Islet precursor cell (in vitro differentiated cells): ENCODE measurements around the gene LHFPL2.

Experiments
- DNase-seq: peaks from one replicate; pipeline ENCODE4 v3.0.0-alpha.2; 2018

The LHFPL2 gene

DNA sequence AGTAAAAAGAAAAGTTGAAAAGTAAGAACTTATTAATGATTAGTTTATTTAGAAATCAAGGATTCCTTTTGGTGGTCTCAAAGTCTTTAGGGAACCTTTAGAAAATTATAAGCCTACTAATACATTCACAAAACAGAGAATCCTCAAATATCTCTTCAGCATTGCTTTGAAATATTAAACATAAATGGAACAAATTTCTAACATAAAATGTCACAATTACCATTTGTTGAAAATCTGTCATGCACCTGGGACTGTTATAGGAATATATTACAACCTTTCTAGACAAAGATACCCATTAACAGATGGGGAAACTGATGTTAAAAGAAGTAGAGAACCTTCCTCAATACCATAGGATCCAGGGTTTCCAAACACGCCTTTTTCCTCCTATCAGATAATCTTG, 83.2 kb downstream of the LHFPL2 start:
- no peak for DNase-seq

DNA sequence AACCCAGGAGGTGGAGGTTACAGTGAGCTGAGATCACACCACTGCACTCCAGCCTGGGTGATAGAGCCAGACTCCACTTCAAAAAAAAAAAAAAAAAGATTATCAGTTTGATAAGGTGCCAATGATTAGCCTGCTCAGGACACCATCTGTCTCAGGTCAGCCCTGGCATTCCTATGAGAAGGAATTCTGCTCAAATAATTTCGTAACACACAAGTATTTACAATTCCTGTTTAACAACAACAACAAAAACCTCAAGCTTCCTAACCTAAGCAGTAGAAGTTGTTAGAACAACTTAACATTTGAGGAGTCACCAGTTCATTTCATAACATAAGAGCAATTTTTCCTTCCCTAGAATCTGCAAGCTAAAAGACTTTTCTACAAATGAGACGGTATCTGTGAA, 85.0 kb downstream of the LHFPL2 start:
- no peak for DNase-seq

DNA sequence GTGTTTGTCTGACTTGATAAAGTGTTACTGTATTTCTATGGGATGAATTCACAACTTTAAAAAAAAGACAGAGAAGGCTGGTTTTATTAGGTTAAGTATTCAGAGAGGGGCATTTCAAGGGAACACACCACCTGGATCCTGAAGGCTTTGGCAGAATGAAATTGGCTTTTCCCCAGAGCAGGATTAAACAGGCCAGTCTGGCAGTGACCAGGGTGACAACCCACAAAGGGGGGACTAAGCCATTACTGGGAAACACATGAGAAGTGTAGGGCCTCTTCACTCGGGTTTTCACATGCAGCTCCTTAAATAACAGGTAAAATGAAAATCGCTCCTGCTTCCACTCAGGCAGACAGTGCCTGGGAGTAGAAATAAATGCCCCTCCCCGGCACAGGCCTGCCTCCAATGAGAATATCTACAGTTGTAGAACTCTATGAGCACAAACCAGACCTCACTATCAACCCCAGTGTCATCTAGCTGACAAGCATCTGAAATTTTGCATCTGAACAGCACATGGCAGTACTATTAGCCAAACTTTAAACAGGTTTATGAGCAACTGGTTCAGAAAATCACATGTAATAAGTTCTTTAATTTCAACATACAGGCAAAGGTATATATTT, 85.8 kb downstream of the LHFPL2 start:
- no peak for DNase-seq

DNA sequence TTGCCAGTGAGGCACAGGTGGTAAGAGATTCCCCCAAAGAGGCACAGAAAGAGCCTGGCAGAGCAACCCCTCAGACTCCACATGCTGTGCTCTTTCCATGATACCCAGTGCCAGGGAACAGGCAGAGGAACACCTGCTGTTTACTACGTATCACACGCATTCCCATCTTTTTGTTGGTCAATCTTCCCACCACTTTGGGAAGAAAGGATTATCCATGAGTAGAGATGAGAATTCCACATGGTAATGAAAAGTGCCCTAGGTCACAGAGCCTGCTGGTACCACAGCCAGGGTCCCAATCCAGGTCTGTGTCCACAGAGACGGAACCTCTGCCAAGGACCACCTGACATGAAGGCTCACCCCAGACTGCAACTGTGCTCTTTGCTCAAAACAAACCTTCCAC, 86.6 kb downstream of the LHFPL2 start:
- peak; percentile 7 for DNase-seq

DNA sequence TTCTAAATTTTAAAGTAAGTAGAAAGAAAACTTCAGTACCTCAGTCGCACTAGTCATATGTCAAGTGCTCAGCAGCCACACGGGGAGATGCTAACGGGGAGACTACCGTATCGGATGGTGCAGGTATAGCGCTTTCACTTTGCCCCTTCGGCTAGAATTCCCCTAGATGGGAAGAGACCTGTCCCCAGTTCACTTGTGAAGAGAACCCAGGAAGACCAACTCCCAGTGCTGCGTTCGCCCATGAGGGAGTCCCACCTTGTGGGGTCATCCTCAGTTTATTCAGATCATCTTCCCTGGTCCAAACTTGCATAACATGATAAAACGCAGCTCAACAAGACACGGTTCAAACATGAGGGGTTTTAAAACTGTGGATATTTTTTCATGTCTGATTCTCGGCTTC, 87.3 kb downstream of the LHFPL2 start:
- DNase-seq = peak; percentile 22

DNA sequence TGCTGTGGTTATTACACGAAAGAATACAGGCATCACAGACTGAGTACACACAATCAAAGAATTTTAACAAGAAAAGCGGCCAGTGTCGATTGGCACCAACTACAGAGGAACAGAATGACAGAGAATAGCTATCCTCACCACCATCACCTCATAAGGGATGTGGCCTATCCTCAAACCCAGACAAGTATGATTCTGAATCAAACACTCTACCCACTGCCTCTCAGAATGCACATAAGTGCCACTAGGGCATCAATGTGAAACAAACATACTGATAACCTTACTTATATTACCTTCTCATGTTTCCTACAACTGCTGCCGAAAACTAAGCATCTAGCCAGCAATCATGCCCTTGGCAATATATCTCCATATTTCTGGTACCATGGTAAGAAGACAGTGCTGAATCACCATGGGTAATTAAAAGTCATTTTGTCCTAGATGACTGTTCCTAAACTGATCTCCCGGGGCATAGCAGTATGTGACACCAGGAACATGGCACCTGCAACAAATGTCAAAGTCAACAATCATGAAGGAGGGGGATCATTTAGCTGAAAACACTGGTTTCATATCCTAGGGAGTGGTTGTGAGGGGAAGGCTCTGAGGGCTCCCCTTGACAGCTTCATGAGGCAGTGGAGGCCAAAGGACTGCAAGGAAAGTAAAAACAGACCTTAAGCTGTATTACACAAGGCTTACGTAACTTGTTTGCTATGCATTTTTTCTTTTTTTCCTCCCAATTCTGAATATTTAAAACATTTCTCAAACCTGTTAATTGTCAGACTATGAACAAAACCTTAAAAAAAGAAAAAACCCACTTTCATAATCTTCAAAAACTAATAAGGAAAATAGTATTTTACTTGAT, 88.3 kb downstream of the LHFPL2 start:
- peak; percentile 19 for DNase-seq

DNA sequence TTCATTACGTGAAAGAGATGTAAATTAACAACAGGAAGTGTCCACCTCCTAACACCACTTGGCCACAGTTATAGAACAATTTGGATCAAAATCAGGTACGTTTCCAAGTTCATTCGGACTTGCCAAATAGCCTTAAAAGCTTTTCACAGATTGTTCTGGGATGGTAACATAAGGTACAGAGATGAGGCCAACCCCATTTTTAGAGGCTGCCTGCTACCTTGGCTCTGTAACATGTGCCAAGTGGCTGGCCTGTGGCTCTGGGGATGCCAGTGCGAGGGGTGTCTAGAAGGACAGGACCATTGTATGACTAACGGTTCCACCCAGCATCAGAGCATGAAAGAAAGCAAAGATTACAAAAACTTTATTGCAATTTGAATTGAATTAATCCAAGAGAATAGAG, 91.0 kb downstream of the LHFPL2 start:
- peak; percentile 12 for DNase-seq

DNA sequence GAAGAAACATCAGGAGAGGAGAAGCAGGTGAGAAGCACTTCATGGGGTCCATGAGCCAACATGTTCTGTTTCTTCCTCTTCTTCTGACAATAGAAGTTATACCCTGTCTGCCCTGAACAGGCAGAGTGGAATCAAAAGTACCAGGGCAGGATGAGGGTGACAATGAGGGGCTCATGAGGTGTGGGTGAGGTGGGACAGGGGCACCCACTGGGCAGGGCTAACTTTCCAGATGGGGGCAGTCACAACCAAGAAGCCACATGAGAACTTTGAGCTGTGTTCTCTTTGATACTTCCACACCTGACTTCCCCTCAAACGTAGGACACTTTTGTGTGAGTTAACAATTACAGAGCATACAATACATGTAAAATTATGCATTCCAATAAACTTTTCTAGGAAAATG, 92.7 kb downstream of the LHFPL2 start:
- DNase-seq = no peak

DNA sequence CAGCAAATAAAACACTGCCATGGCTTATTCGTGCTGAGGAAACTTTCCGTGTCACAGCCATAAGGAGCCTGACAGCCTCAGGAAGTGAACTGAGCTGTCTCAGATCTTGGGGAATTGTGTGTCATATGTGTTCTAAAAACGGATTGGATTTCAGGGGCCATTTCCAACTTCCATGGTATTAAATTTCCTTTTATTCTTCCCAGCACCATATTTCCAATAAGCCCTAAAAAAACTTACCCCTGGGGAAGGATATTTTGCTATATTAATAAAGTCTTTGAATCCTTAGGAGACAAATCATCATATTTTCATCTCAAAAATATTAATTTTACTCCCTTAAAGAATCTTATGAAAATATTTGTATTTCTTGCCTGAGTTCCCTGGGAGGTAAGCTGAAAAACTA, 93.9 kb downstream of the LHFPL2 start:
- DNase-seq = no peak

DNA sequence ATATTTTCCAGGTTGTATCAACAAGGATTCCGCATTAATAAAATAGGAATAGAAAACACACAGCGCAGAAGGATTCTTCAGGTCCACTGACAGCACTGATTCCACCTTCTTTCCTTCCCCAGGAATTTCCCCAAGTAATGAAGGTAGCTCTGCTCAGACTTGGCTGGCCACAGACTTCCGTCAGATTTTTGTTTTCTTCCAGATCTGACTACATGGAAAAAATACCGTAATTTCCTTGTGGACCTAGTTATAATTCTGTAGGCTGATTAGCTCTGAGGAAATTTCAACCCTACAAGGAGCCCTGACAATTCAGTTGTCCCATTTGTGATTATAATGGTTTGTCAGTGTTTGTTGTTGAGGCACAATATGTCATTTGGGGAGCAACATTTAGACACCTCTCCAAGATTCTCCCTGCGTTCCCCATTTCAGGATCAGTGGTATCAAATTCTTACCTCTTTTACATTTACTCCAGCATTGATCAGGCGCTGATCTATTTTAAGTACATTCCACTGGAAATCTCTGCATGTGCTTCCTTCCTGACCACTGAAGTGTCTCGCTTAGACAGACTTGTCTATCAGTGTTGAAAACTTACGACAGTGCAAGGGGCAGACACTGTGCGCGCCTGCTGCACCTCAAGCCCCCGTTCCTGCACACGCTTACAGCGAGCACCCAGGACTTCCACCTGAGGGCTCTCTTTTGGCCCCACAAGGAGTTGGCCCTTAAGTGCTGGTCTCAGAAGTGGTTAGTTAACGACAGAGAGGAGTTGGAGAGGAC, 94.8 kb downstream of the LHFPL2 start:
- no peak for DNase-seq

DNA sequence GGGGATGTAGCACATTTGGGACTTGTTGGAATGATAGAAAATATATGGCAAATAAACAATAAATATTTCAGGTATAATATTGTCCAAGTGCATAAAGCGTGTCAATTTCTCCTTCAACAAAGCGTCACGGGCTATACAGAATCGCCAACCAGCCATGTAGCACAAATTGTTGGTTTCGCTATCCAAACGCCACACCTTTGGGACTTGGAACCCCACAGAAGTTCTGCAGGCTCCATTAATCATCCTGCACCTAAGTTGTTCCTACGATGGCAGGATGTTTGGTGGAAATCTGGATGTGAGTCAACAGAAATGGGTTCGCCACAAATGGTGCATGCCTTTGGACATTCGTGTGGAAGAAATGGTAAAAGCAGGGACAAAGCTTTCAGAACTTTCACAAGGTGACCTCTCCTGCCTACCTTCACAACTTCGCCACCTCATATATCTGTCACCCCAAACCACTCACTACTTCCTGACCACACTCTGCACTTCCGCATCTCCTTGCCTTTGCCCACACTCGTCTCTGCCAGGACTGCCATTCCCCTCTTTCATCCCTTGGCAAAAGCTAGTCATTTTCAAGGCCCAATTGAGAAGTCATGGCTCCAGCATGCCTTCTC, 95.7 kb downstream of the LHFPL2 start:
- no peak for DNase-seq

DNA sequence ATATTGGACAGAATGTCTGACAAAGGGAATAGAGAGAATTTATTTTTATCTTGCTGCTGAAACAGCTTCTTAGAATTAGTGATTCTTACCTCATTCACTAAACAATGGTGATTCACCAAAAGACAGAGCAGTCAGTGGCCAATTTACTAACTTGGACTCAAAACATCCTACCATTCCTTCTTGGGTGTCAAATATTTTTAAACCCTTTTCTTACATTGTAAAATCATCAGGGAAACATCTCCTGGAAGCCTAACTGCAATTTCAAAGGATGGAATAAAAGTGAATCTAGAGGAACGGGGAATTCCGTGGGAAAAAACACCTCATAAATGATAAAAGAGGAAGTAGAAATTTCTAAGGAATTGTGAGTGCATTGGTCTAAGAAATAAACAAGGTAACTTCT, 97.7 kb downstream of the LHFPL2 start:
- no peak for DNase-seq

DNA sequence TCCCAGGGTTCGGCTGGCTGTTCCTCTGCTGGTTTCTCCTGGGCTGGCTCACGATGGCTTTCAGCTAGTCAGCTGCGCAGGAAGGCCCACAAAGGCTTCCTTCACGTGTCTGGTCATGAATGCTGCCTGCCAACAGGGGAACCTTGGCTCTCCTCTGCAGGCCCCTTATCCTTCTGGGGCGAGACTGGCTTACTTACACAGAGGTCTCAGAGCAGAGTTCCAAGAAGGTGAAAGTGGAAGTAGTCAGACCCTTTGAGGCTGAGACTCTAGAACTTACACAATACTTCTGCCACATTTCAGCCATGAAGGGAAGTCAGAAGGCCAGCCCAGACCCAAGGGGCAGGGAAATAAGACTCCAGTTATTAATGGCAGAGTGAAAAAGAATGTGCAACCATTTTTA, 99.5 kb downstream of the LHFPL2 start:
- peak; percentile 29 for DNase-seq

DNA sequence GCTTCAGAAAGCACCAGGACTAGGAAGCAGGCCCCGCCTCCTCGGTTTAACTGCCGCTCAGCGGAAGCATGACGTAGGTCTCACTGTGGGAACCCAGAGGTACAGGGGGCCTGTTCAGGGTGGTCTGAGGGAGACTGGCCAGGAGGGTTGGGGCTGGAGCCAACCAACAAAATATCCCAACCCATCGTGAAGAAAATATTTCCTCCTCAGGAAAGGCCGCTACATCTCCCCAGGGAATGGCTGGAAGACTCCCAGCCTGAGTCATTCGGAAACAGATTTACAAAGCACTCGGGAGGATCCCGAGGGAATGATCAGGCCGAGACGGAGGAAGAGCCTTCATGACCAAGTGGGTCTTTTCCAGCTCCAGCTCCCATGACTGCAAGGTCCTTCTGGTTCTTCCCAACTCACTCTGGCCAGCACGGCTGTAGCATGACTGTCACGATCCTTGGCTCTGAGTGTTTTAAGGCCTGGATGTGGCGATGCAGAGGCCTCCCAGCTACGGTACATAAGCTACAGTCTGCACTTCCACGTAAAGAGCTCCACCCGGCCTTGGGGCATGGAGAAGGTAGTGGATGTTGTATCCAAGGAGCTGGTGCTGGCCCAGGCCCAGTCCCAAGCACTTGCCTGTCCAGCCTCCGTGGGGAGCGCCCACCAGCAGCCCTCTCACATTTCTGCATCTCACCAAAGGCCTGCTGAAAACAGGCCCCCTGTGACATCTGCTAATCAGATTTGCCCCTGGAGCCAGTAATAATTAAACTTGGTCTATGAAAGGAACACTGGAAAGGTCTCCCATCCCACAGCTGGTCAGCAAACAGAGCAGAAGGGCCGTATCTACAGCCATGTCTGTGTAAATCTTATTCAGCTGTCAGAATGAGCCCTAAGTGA, 100.6 kb downstream of the LHFPL2 start:
- DNase-seq = peak; percentile 49

DNA sequence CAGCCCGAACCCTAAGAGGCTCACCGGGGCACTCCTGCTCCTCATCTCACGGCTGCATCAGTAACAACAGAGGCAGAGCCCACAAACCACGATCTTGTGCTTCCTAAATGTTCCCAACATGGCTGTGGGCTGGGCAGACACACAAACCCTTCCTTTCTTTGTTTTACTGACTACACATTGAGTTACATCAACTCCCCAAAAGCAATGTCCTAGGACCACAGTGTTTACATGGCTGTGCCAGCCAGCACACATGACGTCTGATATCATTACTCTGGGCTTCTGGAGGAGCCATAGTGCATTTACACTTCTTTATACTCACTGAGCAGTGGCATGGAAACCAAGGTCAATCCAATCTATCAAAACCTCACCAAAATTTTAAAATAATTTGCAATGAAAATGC, 101.4 kb downstream of the LHFPL2 start:
- peak; percentile 17 for DNase-seq

DNA sequence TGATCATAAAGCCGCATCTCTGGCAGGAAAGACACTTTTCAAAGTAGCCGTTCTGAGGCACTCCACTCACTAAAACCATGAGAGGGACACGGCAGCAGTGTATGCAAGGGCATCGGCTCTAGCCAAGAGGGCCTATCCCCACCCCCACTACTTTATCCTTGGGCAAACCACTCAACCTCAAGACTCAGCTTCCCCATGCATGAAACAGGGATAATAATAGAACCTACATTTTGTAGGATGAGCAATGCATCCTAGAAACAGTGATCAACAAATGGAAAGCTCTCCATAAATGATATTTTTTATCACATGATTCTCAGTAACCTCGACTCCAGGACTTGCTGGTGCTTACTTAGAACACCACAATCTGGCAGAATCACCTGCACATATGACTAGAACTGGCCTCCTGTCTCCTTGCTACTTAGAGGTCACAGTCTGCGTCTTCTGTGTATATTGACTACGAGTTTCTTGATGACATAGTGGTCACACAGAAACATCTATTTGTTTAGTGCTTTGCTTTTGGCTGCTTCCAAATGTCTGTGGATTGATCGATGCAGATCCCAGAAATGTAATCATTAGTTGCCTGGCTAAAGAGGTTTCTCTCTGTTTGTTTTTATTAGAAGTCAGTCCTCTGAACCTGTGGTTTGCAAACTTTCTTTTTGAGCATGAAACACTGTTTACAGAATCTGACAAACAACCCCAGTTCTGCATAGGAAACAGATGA, 102.1 kb downstream of the LHFPL2 start:
- peak; percentile 7 for DNase-seq

DNA sequence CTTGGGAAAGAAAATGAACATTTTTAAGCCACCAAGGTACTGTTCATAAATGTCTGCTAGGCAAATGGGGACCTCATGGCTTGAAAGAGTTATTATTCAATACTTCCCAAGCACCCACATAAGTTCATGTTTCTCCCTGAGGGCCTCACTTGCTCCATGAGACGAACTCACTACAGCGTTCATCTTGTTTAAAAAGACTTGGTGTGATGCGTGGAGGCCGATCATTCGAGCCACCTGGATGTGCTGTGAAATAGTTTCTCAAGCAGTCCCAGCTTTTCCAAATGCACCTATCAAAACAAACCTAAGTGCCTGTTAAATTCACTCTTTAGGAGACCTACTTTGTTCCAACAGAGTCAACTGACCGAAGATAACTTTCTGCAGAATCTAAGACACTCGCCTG, 103.2 kb downstream of the LHFPL2 start:
- peak; percentile 26 for DNase-seq

DNA sequence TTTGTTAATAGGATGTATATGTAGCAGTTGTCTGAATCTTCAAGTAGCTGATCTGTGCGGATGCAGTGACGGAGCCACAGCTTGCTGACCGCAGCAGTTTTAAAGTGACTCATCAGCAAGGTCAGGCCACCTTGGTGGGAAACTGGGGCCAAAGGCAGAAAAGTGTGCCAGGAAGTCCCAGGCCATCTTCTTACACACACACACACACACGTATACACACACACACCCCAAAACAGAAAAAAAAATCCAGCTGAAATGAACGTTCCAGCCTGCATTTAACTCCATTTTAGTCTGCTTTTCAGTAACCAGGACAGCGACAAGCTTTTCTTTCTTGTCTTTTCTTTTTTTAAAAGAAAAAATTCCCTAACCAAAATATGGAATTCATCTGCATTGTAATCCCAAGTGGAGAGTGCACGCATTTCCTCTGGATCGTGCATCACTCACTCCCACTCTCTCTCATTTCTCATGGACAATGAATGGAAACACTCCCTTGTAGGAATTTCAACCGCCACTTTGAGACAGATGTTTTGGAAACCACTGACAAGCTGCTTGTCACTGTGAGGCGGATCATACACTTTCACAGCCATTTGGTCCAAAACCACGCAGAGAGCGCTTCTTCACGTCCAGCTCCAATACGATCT, 103.9 kb downstream of the LHFPL2 start:
- peak; percentile 60 for DNase-seq

DNA sequence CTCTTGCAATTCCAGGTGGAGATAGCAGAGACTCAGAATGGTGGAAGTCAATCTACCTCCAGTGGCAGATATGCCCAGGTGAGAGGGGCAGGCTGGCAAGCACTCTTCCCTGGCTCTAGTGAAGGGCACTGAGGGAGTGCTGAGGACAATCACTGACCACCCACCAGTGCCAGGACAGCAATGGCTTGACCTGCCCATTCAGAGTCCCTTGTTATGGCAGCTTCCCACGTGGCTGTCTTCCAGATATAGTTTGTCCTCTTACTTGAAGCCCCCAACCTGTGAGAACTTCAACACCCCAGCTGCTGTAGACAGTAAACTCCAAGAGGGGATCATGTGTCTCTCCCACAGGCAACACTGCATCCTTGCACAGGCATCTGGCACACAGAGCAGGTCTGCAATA, 104.7 kb downstream of the LHFPL2 start:
- DNase-seq = no peak

DNA sequence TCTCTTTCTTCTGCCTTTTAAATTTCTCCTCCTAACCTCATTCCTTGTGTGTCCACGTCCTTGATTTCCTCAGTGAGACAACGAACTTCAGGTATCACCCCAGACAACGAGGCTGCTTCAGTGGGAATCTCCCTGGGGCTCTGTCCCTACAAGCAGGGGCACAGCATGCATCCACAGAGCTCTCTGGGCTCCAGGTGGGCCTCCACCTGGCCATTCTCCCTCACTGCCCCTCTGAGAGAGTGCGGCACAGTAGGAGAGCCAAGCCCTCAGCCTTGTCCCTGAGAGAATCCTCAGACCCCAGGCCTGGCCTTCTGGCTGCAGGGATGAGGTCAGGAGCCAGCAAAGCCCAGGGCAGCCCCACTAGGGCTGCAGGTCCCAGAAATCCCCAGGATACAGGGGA, 105.3 kb downstream of the LHFPL2 start:
- DNase-seq = peak; percentile 33

DNA sequence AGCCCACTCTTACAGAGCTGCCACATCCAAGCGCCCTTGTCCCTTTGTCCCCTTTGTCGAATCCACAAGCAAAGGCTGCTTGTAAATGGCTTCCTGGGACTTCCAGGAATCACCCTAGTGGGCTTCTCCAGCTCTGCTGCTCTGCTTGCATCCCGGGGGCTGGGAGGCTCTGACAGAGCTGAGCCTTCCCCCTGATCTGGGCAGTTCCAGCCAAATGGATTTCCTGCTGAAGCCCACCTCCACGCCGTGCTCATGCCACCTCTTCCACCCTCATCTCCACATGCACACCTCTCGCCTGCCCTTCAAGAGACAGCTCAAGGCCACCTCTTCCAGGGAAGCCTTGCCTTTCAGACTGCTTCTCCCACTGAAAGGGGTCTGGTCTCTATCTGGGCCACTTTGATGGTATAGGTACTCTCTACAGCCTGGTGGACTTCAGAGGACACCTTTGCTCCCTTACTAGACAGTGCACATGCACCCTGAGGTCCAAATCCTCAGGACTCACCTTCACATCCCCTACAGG, 106.2 kb downstream of the LHFPL2 start:
- DNase-seq = peak; percentile 45
